Smooth muscle cell (in vitro differentiated cells): ENCODE data around the gene ZNF341. TPM values are rescaled to one million over a fixed set of nuclear protein-coding genes. Genes with fewer than 3 reads are reported as not detected.

Experiments used
- DNase-seq: peaks from one replicate; lab custom pipeline; 2025; ENCODE audit not compliant: unreplicated experiment; lab: John Stamatoyannopoulos, UW
- H2AFZ ChIP-seq: fragments of 200-600 bp; sonication (generic); 2 replicates; pipeline ENCODE4 v1.6.0; 2016; ENCODE audit warnings: antibody characterized with exemption, low read depth, mild to moderate bottlenecking
- H3F3A ChIP-seq: fragments of 200-600 bp; sonication (generic); 2 replicates; pipeline ENCODE4 v1.6.0; 2017; ENCODE audit warnings: antibody characterized with exemption, low read depth
- H3K27ac ChIP-seq: fragments of 200-600 bp; sonication (generic); 2 replicates; pipeline ENCODE4 v1.5.1; 2016; ENCODE audit warnings: low read depth, mild to moderate bottlenecking
- H3K27me3 ChIP-seq: fragments of 200-600 bp; sonication (generic); 2 replicates; pipeline ENCODE4 v1.6.1; 2016; ENCODE audit warnings: low read depth, mild to moderate bottlenecking
- H3K36me3 ChIP-seq: fragments of 200-600 bp; sonication (generic); 2 replicates; pipeline ENCODE4 v1.5.1; 2016; ENCODE audit warnings: low read depth
- H3K4me1 ChIP-seq: fragments of 200-600 bp; sonication (generic); 2 replicates; pipeline ENCODE4 v1.5.1; 2016; ENCODE audit warnings: low read depth
- H3K4me2 ChIP-seq: fragments of 200-600 bp; sonication (generic); 2 replicates; pipeline ENCODE4 v1.6.0; 2016; ENCODE audit warnings: mild to moderate bottlenecking
- H3K4me3 ChIP-seq: fragments of 200-600 bp; sonication (generic); 2 replicates; pipeline ENCODE4 v1.5.1; 2016; ENCODE audit warnings: mild to moderate bottlenecking
- H3K79me2 ChIP-seq: fragments of 200-600 bp; sonication (generic); 2 replicates; pipeline ENCODE4 v1.6.0; 2016; ENCODE audit warnings: low read depth, mild to moderate bottlenecking
- H3K9ac ChIP-seq: fragments of 200-600 bp; sonication (generic); 2 replicates; pipeline ENCODE4 v1.6.0; 2016; ENCODE audit warnings: low read depth
- H3K9me3 ChIP-seq: fragments of 200-600 bp; sonication (generic); replicated peaks from 2 replicates; pipeline ENCODE4 v1.5.1; 2016; ENCODE audit warnings: low read depth
- H4K20me1 ChIP-seq: fragments of 200-600 bp; sonication (generic); 2 replicates; pipeline ENCODE4 v1.6.0; 2016; ENCODE audit warnings: low read depth
- CTCF ChIP-seq: fragments of 200-600 bp; sonication (generic); IDR thresholded peaks from 2 replicates; pipeline ENCODE4 v1.5.1; 2017; ENCODE audit warnings: borderline replicate concordance, mild to moderate bottlenecking, antibody characterized with exemption; ENCODE audit not compliant: insufficient read depth, poor library complexity, severe bottlenecking
- WGBS: methylation state at CpG from one replicate; pipeline ENCODE4 v1.1.7; 2016; ENCODE audit warnings: low lambda C conversion rate; 5-methylcytosine and 5-hydroxymethylcytosine counted together
- polyA plus RNA-seq: library from polyadenylated mRNA; unstranded; fragments of >200 nt; fragmentation: Nextera tagmentation; extraction: Ambion mirVana; gene quantifications from 2 replicates; pipeline ENCODE4 v1.2.1, GENCODE V29; 2016
- total RNA-seq: library from RNA; depleted of rRNA; stranded (reverse); fragments of >200 nt; gene quantifications from 2 replicates; pipeline ENCODE4 v1.2.3, GENCODE V29; 2014

The ZNF341 gene
- total and polyA plus RNA-seq, 2 experiments from 2014 or later = 1.2 to 2.0 TPM

GRCh38 chr20:33757046-33757445, 25.2 kb downstream of the ZNF341 start:
- H3K4me1 ChIP-seq = no peaks in the 10 kb centered on the region
- no peaks in the 10 kb centered on the region for H3K79me2 ChIP-seq
- H3K4me3 ChIP-seq = no peak overlapping the region
- H3K9ac ChIP-seq = no peak overlapping the region
- peaks cover 6% of the 10 kb centered on the region for H3K9me3 ChIP-seq
- no peak overlapping the region for H3K4me2 ChIP-seq
- no peak overlapping the region for H2AFZ ChIP-seq
- H3F3A ChIP-seq = no peaks in the 10 kb centered on the region
- TF ChIP-seq CTCF = no peak
- H3K27ac ChIP-seq = no peak overlapping the region
- no peaks in the 10 kb centered on the region for H3K36me3 ChIP-seq
- H3K27me3 ChIP-seq = no peaks in the 10 kb centered on the region
- 95% methylated on average over 10 of the region's 10 CpGs for WGBS
- H4K20me1 ChIP-seq = no peaks in the 10 kb centered on the region
- no peak for DNase-seq

GRCh38 chr20:33757458-33757857, 25.7 kb downstream of the ZNF341 start:
- no peak overlapping the region for H3K9ac ChIP-seq
- no peak for TF ChIP-seq CTCF

GRCh38 chr20:33761698-33762250, 30.0 kb downstream of the ZNF341 start:
- no peak for TF ChIP-seq CTCF
- H3K9ac ChIP-seq = no peak overlapping the region
- H3K36me3 ChIP-seq = no peaks in the 10 kb centered on the region
- H3F3A ChIP-seq = no peaks in the 10 kb centered on the region
- peaks cover 6% of the 10 kb centered on the region for H3K9me3 ChIP-seq
- H3K4me3 ChIP-seq = no peak overlapping the region
- no peaks in the 10 kb centered on the region for H3K79me2 ChIP-seq
- H3K27ac ChIP-seq = no peak overlapping the region
- no peaks in the 10 kb centered on the region for H3K4me1 ChIP-seq
- no peaks in the 10 kb centered on the region for H4K20me1 ChIP-seq
- WGBS = 99% methylated on average over 13 of the region's 13 CpGs
- no peak overlapping the region for H3K4me2 ChIP-seq
- H2AFZ ChIP-seq = no peak overlapping the region
- DNase-seq = no peak
- no peaks in the 10 kb centered on the region for H3K27me3 ChIP-seq

More at GRCh38 chr20:33757458-33757857, 25.7 kb downstream of the ZNF341 start:
- DNase-seq = no peak
- H2AFZ ChIP-seq = no peak overlapping the region
- no peaks in the 10 kb centered on the region for H3K79me2 ChIP-seq
- no peaks in the 10 kb centered on the region for H3K36me3 ChIP-seq
- H3K9me3 ChIP-seq = peaks cover 6% of the 10 kb centered on the region
- no peaks in the 10 kb centered on the region for H3K27me3 ChIP-seq
- WGBS = 84% methylated on average over 1 of the region's 1 CpG
- no peaks in the 10 kb centered on the region for H3F3A ChIP-seq
- H3K4me2 ChIP-seq = no peak overlapping the region
- no peak overlapping the region for H3K4me3 ChIP-seq
- no peak overlapping the region for H3K27ac ChIP-seq
- no peaks in the 10 kb centered on the region for H4K20me1 ChIP-seq
- no peaks in the 10 kb centered on the region for H3K4me1 ChIP-seq

- H3K4me3 ChIP-seq = no peak overlapping the region
- no peak overlapping the region for H3K9ac ChIP-seq
- H3K9me3 ChIP-seq = no peaks in the 10 kb centered on the region
- TF ChIP-seq CTCF = no peak
- no peaks in the 10 kb centered on the region for H3K79me2 ChIP-seq
- no peaks in the 10 kb centered on the region for H3K27me3 ChIP-seq
- H3F3A ChIP-seq = no peaks in the 10 kb centered on the region
- H3K27ac ChIP-seq = no peak overlapping the region
- no peaks in the 10 kb centered on the region for H4K20me1 ChIP-seq
- no peak for DNase-seq
- H3K36me3 ChIP-seq = no peaks in the 10 kb centered on the region
- no peak overlapping the region for H2AFZ ChIP-seq
- H3K4me1 ChIP-seq = no peaks in the 10 kb centered on the region
- WGBS = 98% methylated on average over 2 of the region's 2 CpGs
- H3K4me2 ChIP-seq = no peak overlapping the region
These were observed 33.3 kb downstream of the ZNF341 start for GRCh38 chr20:33765099-33765498.
